Activated CD8-positive, alpha-beta T cell treated with anti-CD3 and anti-CD28 coated beads for 36 hours (primary cell): ENCODE measurements around the gene YY1. TPM values are rescaled to one million over a fixed set of nuclear protein-coding genes. Genes with fewer than 3 reads are reported as not detected.
"Not testable (repeated sequence)": the region's sequence is repeated elsewhere in the genome, so short reads cannot be mapped to it uniquely, and the experiment has no call there.

Experiments
- ATAC-seq: fragments of 200-7000 bp; cut with Tn5 transposase; one replicate; pipeline ENCODE4 v1.10.0; 2021; ENCODE audit warnings: mild to moderate bottlenecking, moderate library complexity
- CTCF ChIA-PET: fragments of 350-600 bp; sonication (Branson Sonifier 250); formaldehyde crosslinking; loops from one replicate; lab custom pipeline; 2021; ENCODE audit warnings: antibody characterized with exemption; lab: Charles Lee
- POLR2A ChIA-PET: fragments of 350-600 bp; sonication (Branson Sonifier 250); formaldehyde crosslinking; loops from one replicate; lab custom pipeline; 2021; ENCODE audit warnings: antibody characterized with exemption; lab: Charles Lee
- DNase-seq: peaks from one replicate; pipeline ENCODE4 v3.0.0-alpha.2; 2020
- H3K27ac Mint-ChIP-seq: one replicate; pipeline ENCODE4 v1.8.0; 2021; ENCODE audit warnings: mild to moderate bottlenecking, mixed read lengths
- H3K27me3 Mint-ChIP-seq: one replicate; pipeline ENCODE4 v1.8.0; 2021; ENCODE audit warnings: mixed read lengths
- H3K36me3 Mint-ChIP-seq: one replicate; pipeline ENCODE4 v1.8.0; 2021; ENCODE audit warnings: low read depth, mixed read lengths
- H3K4me1 Mint-ChIP-seq: one replicate; pipeline ENCODE4 v1.8.0; 2021; ENCODE audit warnings: low read depth, mixed read lengths
- H3K4me3 Mint-ChIP-seq: one replicate; pipeline ENCODE4 v1.8.0; 2021; ENCODE audit warnings: mild to moderate bottlenecking, moderate library complexity, mixed read lengths
- H3K9me3 Mint-ChIP-seq: one replicate; pipeline ENCODE4 v1.8.0; 2021; ENCODE audit warnings: mixed read lengths
- CTCF ChIP-seq: fragments of 200-600 bp; IDR thresholded peaks from one replicate; pipeline ENCODE4 v1.8.0; 2022; ENCODE audit warnings: antibody characterized with exemption, mild to moderate bottlenecking
- intact Hi-C: fragments of 100-400 bp; cut with micrococcal nuclease; formaldehyde crosslinking; loops from one replicate; pipeline ENCODE4 v1.10.0; 2022
- total RNA-seq, 2 experiments: library from RNA; stranded (reverse); gene quantifications; one replicate each; pipeline ENCODE4 v1.2.3, GENCODE V29; 2021

YY1 gene
- total RNA-seq, 2 experiments from 2014 or later = 105 TPM

GRCh38 chr14:100225169-100225568, 13.8 kb upstream of the YY1 start:
- POLR2A ChIA-PET = interaction anchor here (0.9 to 4.4 kb wide), 7 partner anchors 8 to 150 kb away, joined by 3 to 51 read pairs (median 3); a partner anchor contains a TSS

GRCh38 chr14:100230361-100230760, 8.6 kb upstream of the YY1 start:
- intact Hi-C loops = no loop called here
- no peaks in the 10 kb centered on the region for H3K9me3 Mint-ChIP-seq
- no peak for DNase-seq
- H3K4me3 Mint-ChIP-seq = no peak overlapping the region
- H3K36me3 Mint-ChIP-seq = peaks cover 16% of the 10 kb centered on the region
- ChIA-PET POLR2A (interaction anchor here (0.7 to 2.4 kb wide), 5 partner anchors 7 to 14 kb away, joined by 3 to 10 read pairs (median 3); no protein-coding TSS in a partner anchor), CTCF (interaction anchor here (0.8 to 2.4 kb wide), 3 partner anchors 9 to 75 kb away, joined by 3 to 6 read pairs (median 4); no protein-coding TSS in a partner anchor)
- H3K27me3 Mint-ChIP-seq = no peaks in the 10 kb centered on the region
- H3K4me1 Mint-ChIP-seq = peaks cover 34% of the 10 kb centered on the region
- TF ChIP-seq CTCF = no peak
- H3K27ac Mint-ChIP-seq = no peak overlapping the region
- ATAC-seq = no peak

More at GRCh38 chr14:100225169-100225568, 13.8 kb upstream of the YY1 start:
- no peaks in the 10 kb centered on the region for H3K27me3 Mint-ChIP-seq
- intact Hi-C loops = no loop called here
- peaks cover 6% of the 10 kb centered on the region for H3K4me1 Mint-ChIP-seq
- CTCF ChIA-PET = interaction anchor here (1.2 to 4.2 kb wide), 7 partner anchors 10 to 118 kb away, joined by 3 to 42 read pairs (median 9); no protein-coding TSS in a partner anchor
- no peak overlapping the region for H3K4me3 Mint-ChIP-seq
- ATAC-seq (no peak), DNase-seq (no peak)
- peak overlapping the region; percentile 69 for H3K27ac Mint-ChIP-seq
- peaks cover 2% of the 10 kb centered on the region for H3K36me3 Mint-ChIP-seq
- H3K9me3 Mint-ChIP-seq = no peaks in the 10 kb centered on the region
- no peak for TF ChIP-seq CTCF

GRCh38 chr14:100234511-100234910, 4.4 kb upstream of the YY1 start:
- Mint-ChIP-seq H3K27ac (peak overlapping the region; percentile 77), H3K4me1 (peaks cover 49% of the 10 kb centered on the region), H3K27me3 (no peaks in the 10 kb centered on the region), H3K36me3 (peaks cover 40% of the 10 kb centered on the region), H3K4me3 (no peak overlapping the region), H3K9me3 (no peaks in the 10 kb centered on the region)
- intact Hi-C loops = no loop called here
- DNase-seq (no peak), ATAC-seq (no peak)
- CTCF ChIA-PET = interaction anchor here (0.7 to 4.9 kb wide), 5 partner anchors 8 to 158 kb away, joined by 3 to 24 read pairs (median 3); no protein-coding TSS in a partner anchor
- no peak for TF ChIP-seq CTCF
- POLR2A ChIA-PET = interaction anchor here (0.8 to 3.5 kb wide), 4 partner anchors 10 to 168 kb away, joined by 3 to 25 read pairs (median 7); no protein-coding TSS in a partner anchor

DNA sequence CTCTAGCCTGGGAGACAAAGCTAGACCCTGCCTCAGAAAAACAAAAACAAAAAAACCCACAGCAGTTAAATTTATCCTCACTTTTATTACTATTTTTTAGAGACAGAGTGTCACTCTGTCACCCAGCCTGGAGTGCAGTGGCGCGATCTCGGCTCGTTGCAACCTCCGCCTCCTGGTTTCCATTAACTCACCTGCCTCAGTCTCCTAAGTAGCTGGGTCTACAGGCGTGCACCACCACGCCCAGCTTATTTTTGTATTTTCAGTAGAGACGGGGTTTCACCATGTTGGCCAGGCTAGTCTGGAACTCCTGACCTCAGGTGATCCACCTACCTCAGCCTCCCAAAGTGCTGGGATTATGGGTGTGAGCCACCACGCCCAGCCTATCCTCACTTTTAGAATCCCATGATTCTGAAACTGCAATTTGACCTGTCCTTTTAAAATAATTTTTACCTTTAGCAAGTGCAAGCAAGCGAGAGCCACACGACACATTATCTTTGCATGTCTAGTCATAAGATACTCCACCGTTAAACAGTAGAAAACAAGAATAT, 2.6 kb upstream of the YY1 start:
- Mint-ChIP-seq H3K36me3 (peaks cover 49% of the 10 kb centered on the region), H3K4me3 (peak overlapping the region; percentile 91), H3K4me1 (peaks cover 46% of the 10 kb centered on the region), H3K27ac (peak overlapping the region; percentile 99)
- CTCF ChIA-PET = interaction anchor here (0.9 to 4.9 kb wide), 8 partner anchors 9 to 128 kb away, joined by 3 to 24 read pairs (median 6); no protein-coding TSS in a partner anchor
- H3K27me3 Mint-ChIP-seq, DNase-seq, H3K9me3 Mint-ChIP-seq, ATAC-seq: not testable (repeated sequence)
- POLR2A ChIA-PET = interaction anchor here (0.7 to 2.9 kb wide), 8 partner anchors 7 to 289 kb away, joined by 3 to 21 read pairs (median 8); no protein-coding TSS in a partner anchor
- intact Hi-C loops = loop anchor here (5.0 kb wide), 1 partner anchor 169 kb away; the partner anchor contains the start of gene EVL

DNA sequence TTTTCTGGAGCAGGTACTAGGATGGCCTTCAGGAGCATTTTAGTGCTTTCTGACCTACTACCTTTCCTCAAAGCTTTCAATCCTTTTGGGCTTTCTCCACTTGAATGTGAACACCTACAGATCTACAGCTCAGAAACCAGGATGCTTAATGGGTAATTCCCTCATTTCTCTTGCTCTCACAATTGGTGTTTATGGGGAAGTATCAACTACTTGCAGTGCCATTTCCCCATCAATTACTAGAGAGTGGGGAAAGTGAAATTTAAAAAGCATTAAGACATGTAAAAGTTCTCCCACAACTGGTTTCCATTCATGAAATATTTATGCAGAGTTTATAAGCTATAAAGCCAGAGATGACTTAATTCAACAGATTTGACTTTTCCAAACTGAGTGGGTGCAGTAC, 2.1 kb upstream of the YY1 start:
- POLR2A ChIA-PET = interaction anchor here (0.7 to 2.9 kb wide), 6 partner anchors 8 to 169 kb away, joined by 3 to 21 read pairs (median 9); no protein-coding TSS in a partner anchor
- no peak for TF ChIP-seq CTCF

More for the DNA sequence above, 2.1 kb upstream of the YY1 start:
- peaks cover 53% of the 10 kb centered on the region for H3K36me3 Mint-ChIP-seq
- H3K27ac Mint-ChIP-seq = peak overlapping the region; percentile 99
- ATAC-seq (no peak), DNase-seq (no peak)
- H3K4me3 Mint-ChIP-seq = peak overlapping the region; percentile 91
- no peaks in the 10 kb centered on the region for H3K9me3 Mint-ChIP-seq
- CTCF ChIA-PET = interaction anchor here (0.9 to 4.9 kb wide), 9 partner anchors 8 to 129 kb away, joined by 3 to 24 read pairs (median 6); no protein-coding TSS in a partner anchor
- H3K27me3 Mint-ChIP-seq = no peaks in the 10 kb centered on the region
- intact Hi-C loops = loop anchor here (5.0 kb wide), 1 partner anchor 170 kb away; the partner anchor contains the start of gene EVL
- peaks cover 47% of the 10 kb centered on the region for H3K4me1 Mint-ChIP-seq
